ENCODE measurements around the gene PCSK4. TPM values are rescaled to one million over a fixed set of nuclear protein-coding genes. Genes with fewer than 3 reads are reported as not detected.

Gene PCSK4
- total RNA-seq, 1 experiment from 2014 or later: 6.4 TPM

- Mint-ChIP-seq H3K4me1 (ENCODE audit: low read depth, unreplicated experiment) (no peaks in the 10 kb centered on the region), H3K36me3 (ENCODE audit: insufficient read depth, unreplicated experiment) (peaks cover 41% of the 10 kb centered on the region), H3K9me3 (ENCODE audit: unreplicated experiment) (no peaks in the 10 kb centered on the region), H3K4me3 (ENCODE audit: unreplicated experiment) (no peak overlapping the region), H3K27ac (ENCODE audit: unreplicated experiment) (peak overlapping the region; percentile 22), H3K27me3 (ENCODE audit: insufficient read depth, unreplicated experiment) (peaks cover 4% of the 10 kb centered on the region)
- no peaks in the 10 kb centered on the region for H3K9me3 ChIP-seq
- no peaks in the 10 kb centered on the region for H3K27me3 ChIP-seq (replicated peaks; ENCODE audit: control insufficient read depth, insufficient read depth, low read length)
- no TSS peak for BruUV-seq (replicated peaks)
- DNase-seq: no peak
- ChIA-PET CTCF (no interaction called here), POLR2A (no interaction called here)
- no peak overlapping the region for H3K4me3 ChIP-seq (ENCODE audit: low read depth, low read length)
- intact Hi-C loops (cut with micrococcal nuclease; ENCODE audit: unreplicated experiment): no loop called here
- no peak for TF ChIP-seq CTCF (IDR thresholded peaks at IDR 0.05; ENCODE audit: insufficient read depth in 1 of 2, low read depth in 1 of 2, low read length in 1 of 2, severe bottlenecking in 1 of 2, unreplicated experiment in 1 of 2)
- no peaks in the 10 kb centered on the region for H3K36me3 ChIP-seq (ENCODE audit: control insufficient read depth, insufficient read depth, low read length)
- peaks cover 7% of the 10 kb centered on the region; the same call in 1 of the 2 replicates for H3K4me1 ChIP-seq
Observed at GRCh38 chr19:1450735-1451731, 39.1 kb downstream of the PCSK4 start.

DNA sequence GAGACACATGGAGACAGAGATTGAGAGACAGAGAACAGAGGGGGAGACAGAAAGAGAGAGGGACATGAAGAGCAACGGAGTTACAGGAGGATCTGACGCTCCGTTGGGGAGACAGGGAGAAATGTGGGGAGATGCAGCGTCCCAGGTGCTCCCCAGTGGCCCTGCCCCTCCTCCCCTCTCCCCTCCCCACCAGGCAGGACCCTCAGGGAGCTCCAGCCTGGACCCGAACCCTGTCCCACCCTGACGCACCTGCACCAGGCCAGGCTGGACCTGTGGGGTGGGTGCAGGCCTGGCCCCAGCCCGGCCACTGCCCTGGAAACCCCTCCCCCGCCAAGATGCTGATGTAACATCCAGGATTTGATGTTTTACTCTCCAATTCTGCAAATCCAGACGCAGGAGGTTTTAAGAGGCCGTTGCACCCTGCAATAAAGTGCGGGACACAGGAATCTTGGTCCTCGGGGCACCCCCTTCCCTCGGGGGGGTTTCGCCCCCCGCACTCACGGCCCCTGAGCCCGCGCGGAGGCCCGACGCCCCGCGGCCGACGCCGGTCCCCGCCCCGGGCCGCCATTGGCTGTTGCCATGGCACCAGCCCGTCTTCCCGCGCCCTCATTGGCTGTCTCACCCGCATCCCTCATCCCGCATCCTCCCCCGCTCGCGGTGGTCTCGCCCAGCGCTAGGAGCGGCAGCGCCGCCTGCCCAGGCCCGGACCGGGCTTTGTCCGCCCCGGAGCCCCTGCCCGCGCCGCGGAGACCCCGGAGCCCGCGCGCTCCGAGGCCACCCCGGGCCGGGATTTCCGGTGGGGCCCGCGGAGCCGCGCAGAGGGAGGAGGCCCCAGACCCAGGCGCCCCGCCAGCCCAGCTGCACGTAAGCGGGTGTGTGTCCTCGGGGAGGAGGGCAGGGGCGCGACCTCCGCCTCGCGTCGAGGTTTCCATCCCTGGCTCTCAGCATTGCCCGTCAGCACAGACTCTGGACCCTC, 40.4 kb downstream of the PCSK4 start, which contains the start of gene APC2:
APC2 (plus strand) TSS at position 655 of the 976 bp plus-strand sequence. CDS start 2,881 bp downstream, outside the sequence.
- CTCF ChIA-PET: interaction anchor here (0.6 kb wide), 1 partner anchor 41 kb away, joined by 3 read pairs; no protein-coding TSS in a partner anchor
- no peaks in the 10 kb centered on the region for H3K36me3 ChIP-seq (ENCODE audit: control insufficient read depth, insufficient read depth, low read length)
- Mint-ChIP-seq H3K4me3 (ENCODE audit: unreplicated experiment) (no peak within 1 kb of the TSS), H3K27ac (ENCODE audit: unreplicated experiment) (peak within 1 kb of the TSS; percentile 22), H3K27me3 (ENCODE audit: insufficient read depth, unreplicated experiment) (peaks cover 4% of the 10 kb centered on the region), H3K9me3 (ENCODE audit: unreplicated experiment) (no peaks in the 10 kb centered on the region), H3K4me1 (ENCODE audit: low read depth, unreplicated experiment) (no peaks in the 10 kb centered on the region), H3K36me3 (ENCODE audit: insufficient read depth, unreplicated experiment) (peaks cover 42% of the 10 kb centered on the region)
- peaks cover 7% of the 10 kb centered on the region; the same call in 1 of the 2 replicates for H3K4me1 ChIP-seq
- H3K27me3 ChIP-seq (replicated peaks; ENCODE audit: control insufficient read depth, insufficient read depth, low read length): no peaks in the 10 kb centered on the region
- TF ChIP-seq CTCF (IDR thresholded peaks at IDR 0.05; ENCODE audit: insufficient read depth in 1 of 2, low read depth in 1 of 2, low read length in 1 of 2, severe bottlenecking in 1 of 2, unreplicated experiment in 1 of 2): no peak
- BruUV-seq (replicated peaks): no TSS peak
- intact Hi-C loops (cut with micrococcal nuclease; ENCODE audit: unreplicated experiment): no loop called here
- no peaks in the 10 kb centered on the region for H3K9me3 ChIP-seq
- POLR2A ChIA-PET: no interaction called here
- no peak within 1 kb of the TSS for H3K4me3 ChIP-seq (ENCODE audit: low read depth, low read length)
- no peak for DNase-seq

DNA sequence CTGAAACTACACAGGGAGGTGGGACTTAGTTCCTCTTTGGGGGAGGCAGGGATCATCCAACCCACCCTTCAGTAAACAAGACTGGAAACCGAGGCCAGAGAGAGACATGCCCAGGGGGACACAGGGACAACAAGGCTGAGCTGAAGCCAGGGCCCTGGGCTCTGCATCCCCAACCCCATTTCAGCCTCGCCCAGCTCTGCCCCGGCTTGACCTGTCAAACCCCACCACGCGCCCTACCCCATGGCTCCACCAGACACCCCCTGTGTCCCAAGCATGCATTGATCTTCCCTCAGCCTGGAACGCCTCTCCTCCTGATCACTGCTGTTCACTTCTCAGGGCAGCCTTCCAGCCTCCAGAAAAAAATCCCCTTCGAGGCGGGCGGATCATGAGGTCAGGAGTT, 42.2 kb downstream of the PCSK4 start:
- Mint-ChIP-seq H3K27ac (ENCODE audit: unreplicated experiment) (no peak overlapping the region), H3K27me3 (ENCODE audit: insufficient read depth, unreplicated experiment) (peaks cover 4% of the 10 kb centered on the region), H3K36me3 (ENCODE audit: insufficient read depth, unreplicated experiment) (peaks cover 35% of the 10 kb centered on the region), H3K4me1 (ENCODE audit: low read depth, unreplicated experiment) (no peaks in the 10 kb centered on the region), H3K4me3 (ENCODE audit: unreplicated experiment) (peak overlapping the region; percentile 54), H3K9me3 (ENCODE audit: unreplicated experiment) (no peaks in the 10 kb centered on the region)
- POLR2A ChIA-PET: no interaction called here
- no peak overlapping the region for H3K4me3 ChIP-seq (ENCODE audit: low read depth, low read length)
- intact Hi-C loops (cut with micrococcal nuclease; ENCODE audit: unreplicated experiment): no loop called here
- no TSS peak for BruUV-seq (replicated peaks)
- no peak for DNase-seq
- no peak for TF ChIP-seq CTCF (IDR thresholded peaks at IDR 0.05; ENCODE audit: insufficient read depth in 1 of 2, low read depth in 1 of 2, low read length in 1 of 2, severe bottlenecking in 1 of 2, unreplicated experiment in 1 of 2)
- H3K27me3 ChIP-seq (replicated peaks; ENCODE audit: control insufficient read depth, insufficient read depth, low read length): no peaks in the 10 kb centered on the region
- H3K4me1 ChIP-seq: peaks cover 15% of the 10 kb centered on the region
- CTCF ChIA-PET: no interaction called here
- no peaks in the 10 kb centered on the region for H3K36me3 ChIP-seq (ENCODE audit: control insufficient read depth, insufficient read depth, low read length)
- no peaks in the 10 kb centered on the region for H3K9me3 ChIP-seq
